ENCODE results near the gene AUTS2. TPM values are rescaled to one million over a fixed set of nuclear protein-coding genes. Genes with fewer than 3 reads are reported as not detected.
A peak's percentile ranks its signal among the peaks of the same experiment; 100 is the strongest.

AUTS2 gene
- total RNA-seq, 1 donor from 2014 or later, result 9.9 TPM

GRCh38 chr7:70582927-70583895, 984.9 kb downstream of the AUTS2 start:
- H3K27me3 ChIP-seq (ENCODE audit: control insufficient read depth, insufficient read depth, low read length), result no peaks in the 10 kb centered on the region
- H3K4me3 ChIP-seq (ENCODE audit: low read depth, low read length), result no peak overlapping the region
- no peaks in the 10 kb centered on the region for H3K36me3 ChIP-seq (ENCODE audit: control insufficient read depth, insufficient read depth, low read length)
- TF ChIP-seq CTCF (IDR thresholded peaks at IDR 0.05; ENCODE audit: insufficient read depth, low read length, poor library complexity, severe bottlenecking), result no peak
- no peak for DNase-seq (ENCODE audit: low read depth)

- H3K27me3 ChIP-seq (ENCODE audit: control insufficient read depth, insufficient read depth, low read length), result no peaks in the 10 kb centered on the region
- no peaks in the 10 kb centered on the region for H3K36me3 ChIP-seq (ENCODE audit: control insufficient read depth, insufficient read depth, low read length)
- TF ChIP-seq CTCF (IDR thresholded peaks at IDR 0.05; ENCODE audit: insufficient read depth, low read length, poor library complexity, severe bottlenecking), result no peak
- DNase-seq (ENCODE audit: low read depth), result no peak
- H3K4me3 ChIP-seq (ENCODE audit: low read depth, low read length), result no peak overlapping the region
Observed at GRCh38 chr7:70583965-70584883, 985.9 kb downstream of the AUTS2 start.

- Histone ChIP-seq H3K27me3 (ENCODE audit: control insufficient read depth, insufficient read depth, low read length) (no peaks in the 10 kb centered on the region), H3K4me3 (ENCODE audit: low read depth, low read length) (no peak overlapping the region), H3K36me3 (ENCODE audit: control insufficient read depth, insufficient read depth, low read length) (no peaks in the 10 kb centered on the region)
- peak; percentile 24 for TF ChIP-seq CTCF (IDR thresholded peaks at IDR 0.05; ENCODE audit: insufficient read depth, low read length, poor library complexity, severe bottlenecking)
- no peak for DNase-seq (ENCODE audit: low read depth)
Observed at GRCh38 chr7:70585071-70585470, 986.8 kb downstream of the AUTS2 start.

GRCh38 chr7:70586822-70587221, 988.5 kb downstream of the AUTS2 start:
- H3K27me3 ChIP-seq (ENCODE audit: control insufficient read depth, insufficient read depth, low read length), result no peaks in the 10 kb centered on the region
- H3K4me3 ChIP-seq (ENCODE audit: low read depth, low read length), result no peak overlapping the region
- DNase-seq (ENCODE audit: low read depth), result no peak
- TF ChIP-seq CTCF (IDR thresholded peaks at IDR 0.05; ENCODE audit: insufficient read depth, low read length, poor library complexity, severe bottlenecking), result no peak
- no peaks in the 10 kb centered on the region for H3K36me3 ChIP-seq (ENCODE audit: control insufficient read depth, insufficient read depth, low read length)

- DNase-seq (ENCODE audit: low read depth), result no peak
- no peak for TF ChIP-seq CTCF (IDR thresholded peaks at IDR 0.05; ENCODE audit: insufficient read depth, low read length, poor library complexity, severe bottlenecking)
- H3K4me3 ChIP-seq (ENCODE audit: low read depth, low read length), result no peak overlapping the region
- H3K27me3 ChIP-seq (ENCODE audit: control insufficient read depth, insufficient read depth, low read length), result no peaks in the 10 kb centered on the region
- H3K36me3 ChIP-seq (ENCODE audit: control insufficient read depth, insufficient read depth, low read length), result no peaks in the 10 kb centered on the region
Observed at GRCh38 chr7:70587739-70588138, 989.5 kb downstream of the AUTS2 start.

Measured in kidney epithelial cell (primary cell).